ENCODE measurements around the gene TNS1. TPM values are rescaled to one million over a fixed set of nuclear protein-coding genes. Genes with fewer than 3 reads are reported as not detected.

TNS1 gene
- total RNA-seq, 1 experiment from 2014 or later, result 3.4 TPM

GRCh38 chr2:217972037-217972436, 30.8 kb downstream of the TNS1 start:
- Histone ChIP-seq H2BK5ac (ENCODE audit: insufficient read length, low read length) (no peak overlapping the region), H4K20me1 (ENCODE audit: control insufficient read depth, insufficient read depth, insufficient read length) (no peaks in the 10 kb centered on the region), H2BK20ac (ENCODE audit: low read depth, low read length, poor library complexity, severe bottlenecking) (no peak overlapping the region), H4K91ac (ENCODE audit: insufficient read length, low read depth, low read length) (no peak overlapping the region), H3K23ac (ENCODE audit: insufficient read length, low read depth, low read length) (no peak overlapping the region), H2BK12ac (ENCODE audit: insufficient read length, low read depth, low read length) (no peak overlapping the region), H3K27me3 (ENCODE audit: insufficient read depth, low read length) (no peaks in the 10 kb centered on the region), H3K4me1 (ENCODE audit: insufficient read depth, low read length) (no peaks in the 10 kb centered on the region), H3K18ac (ENCODE audit: insufficient read length, low read depth, low read length) (no peak overlapping the region), H3K4me2 (ENCODE audit: insufficient read depth, insufficient read length, low read length) (no peak overlapping the region), H3K79me2 (ENCODE audit: insufficient read depth, low read length) (no peaks in the 10 kb centered on the region), H2AK5ac (ENCODE audit: insufficient read length, low read length) (no peak overlapping the region), H3K14ac (ENCODE audit: insufficient read depth, low read length) (no peak overlapping the region), H3K56ac (ENCODE audit: insufficient read length, low read depth, low read length) (no peak overlapping the region), H3K9ac (ENCODE audit: extremely low read depth, insufficient read length, low read length) (no peak overlapping the region), H3K4ac (ENCODE audit: low read depth, low read length) (no peak overlapping the region), H4K8ac (replicated peaks; ENCODE audit: insufficient read length, low read depth, low read length) (no peak overlapping the region), H3K79me1 (ENCODE audit: insufficient read depth, low read depth, low read length, poor library complexity, severe bottlenecking) (no peaks in the 10 kb centered on the region), H2BK120ac (ENCODE audit: low read depth, low read length, poor library complexity, severe bottlenecking) (no peak overlapping the region), H4K5ac (ENCODE audit: insufficient read length, low read depth, low read length) (no peak overlapping the region), H3K27ac (ENCODE audit: insufficient read length, low read depth, low read length) (no peak overlapping the region), H3K23me2 (ENCODE audit: insufficient read length, low read depth, low read length, poor library complexity, severe bottlenecking) (no peaks in the 10 kb centered on the region), H3K9me3 (ENCODE audit: control insufficient read depth, low read depth, low read length) (no peaks in the 10 kb centered on the region), H3T11ph (ENCODE audit: low read length) (no peak overlapping the region), H2BK15ac (ENCODE audit: low read depth, low read length) (no peak overlapping the region), H2AFZ (ENCODE audit: low read length) (no peak overlapping the region)
- no CpG with 5 or more reads among the region's 1 CpG for WGBS (ENCODE audit: extremely low coverage, insufficient read length, low lambda C conversion rate)
- Mint-ChIP-seq H3K27ac (no peak overlapping the region), H3K4me1 (peaks cover 5 to 15% of the 10 kb centered on the region in 2 experiments), H3K9me3 (no peaks in the 10 kb centered on the region; a peak in 1 of 5 replicates), H3K27me3 (ENCODE audit: low read depth) (peaks cover 8% of the 10 kb centered on the region; the same call in 1 of the 2 replicates), H3K36me3 (ENCODE audit: insufficient read depth in 1 of 3, low read depth in 3 of 3) (no peaks in the 10 kb centered on the region), H3K4me3 (no peak overlapping the region)
- no peak for TF ChIP-seq CTCF (conservative IDR thresholded peaks at IDR 0.05)
- no peak for DNase-seq
